Skeletal muscle tissue (tissue), 4 donors: ENCODE results near the gene MIA2. TPM values are rescaled to one million over a fixed set of nuclear protein-coding genes. Genes with fewer than 3 reads are reported as not detected.
"Not testable (repeated sequence)": the region's sequence is repeated elsewhere in the genome, so short reads cannot be mapped to it uniquely, and the experiment has no call there.

Experiments
- H3K27ac ChIP-seq: one replicate; pipeline ENCODE4 v1.7.0; 2013; ENCODE audit warnings: mild to moderate bottlenecking, low read depth, low read length, inconsistent platforms
- H3K27me3 ChIP-seq, 3 donors: one replicate each; pipeline ENCODE4 v1.7.0; 2013; ENCODE audit warnings: low read length in 3 of 3; ENCODE audit not compliant: control insufficient read depth in 3 of 3, insufficient read depth in 3 of 3
- H3K36me3 ChIP-seq, 3 donors: one replicate each; pipeline ENCODE4 v1.7.0; 2013; ENCODE audit warnings: low read length in 3 of 3; ENCODE audit not compliant: control insufficient read depth in 3 of 3, insufficient read depth in 3 of 3
- H3K4me1 ChIP-seq, 3 donors: one replicate each; pipeline ENCODE4 v1.7.0; 2013; ENCODE audit warnings: low read length in 3 of 3, mild to moderate bottlenecking in 3 of 3; ENCODE audit not compliant: control insufficient read depth in 3 of 3, insufficient read depth in 3 of 3
- H3K4me3 ChIP-seq, 3 donors: one replicate each; pipeline ENCODE4 v1.7.0; 2013; ENCODE audit warnings: low read length in 3 of 3
- H3K9ac ChIP-seq, 3 donors: one replicate each; pipeline ENCODE4 v1.7.0; 2013; ENCODE audit warnings: low read length in 3 of 3, mild to moderate bottlenecking in 3 of 3, moderate library complexity in 2 of 3, low read depth in 1 of 3
- H3K9me3 ChIP-seq, 3 donors: one replicate each; pipeline ENCODE4 v1.7.0; 2013; ENCODE audit warnings: low read length in 3 of 3; ENCODE audit not compliant: control insufficient read depth in 3 of 3
- total RNA-seq: library from RNA; depleted of rRNA; stranded (reverse); fragments of >200 nt; gene quantifications from one replicate; pipeline ENCODE4 v1.2.3, GENCODE V29; 2014
- donor health status: Osteomylitis.

Gene MIA2
- total RNA-seq, 1 donor from 2014 or later = 15.7 TPM

DNA sequence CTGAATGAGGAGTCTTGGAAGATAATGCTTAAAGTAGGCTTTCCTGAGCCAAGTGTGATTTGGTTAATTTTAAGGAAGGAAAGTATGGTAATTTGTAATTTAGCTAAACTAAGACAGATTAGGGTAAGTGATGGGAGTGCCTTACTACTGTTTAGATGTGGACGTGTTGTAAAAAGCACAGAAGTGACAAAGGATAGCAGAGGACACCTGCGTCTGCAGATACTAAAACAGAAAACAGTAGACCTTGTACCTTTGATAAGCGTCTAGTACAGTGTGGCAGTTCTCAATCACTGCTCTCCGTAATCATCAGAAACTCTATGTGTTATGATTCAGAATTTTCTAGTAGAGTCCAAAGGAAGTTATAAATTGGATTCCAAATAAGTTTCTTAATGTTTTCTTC lies 58.0 kb downstream of the MIA2 start:
- Histone ChIP-seq H3K9me3 (no peaks in the 10 kb centered on the region), H3K9ac (no peak overlapping the region), H3K27me3 (no peaks in the 10 kb centered on the region), H3K27ac (no peak overlapping the region), H3K36me3 (peaks cover 18 to 33% (median 29%) of the 10 kb centered on the region in 3 donors), H3K4me3 (no peak overlapping the region), H3K4me1 (no peaks in the 10 kb centered on the region)

DNA sequence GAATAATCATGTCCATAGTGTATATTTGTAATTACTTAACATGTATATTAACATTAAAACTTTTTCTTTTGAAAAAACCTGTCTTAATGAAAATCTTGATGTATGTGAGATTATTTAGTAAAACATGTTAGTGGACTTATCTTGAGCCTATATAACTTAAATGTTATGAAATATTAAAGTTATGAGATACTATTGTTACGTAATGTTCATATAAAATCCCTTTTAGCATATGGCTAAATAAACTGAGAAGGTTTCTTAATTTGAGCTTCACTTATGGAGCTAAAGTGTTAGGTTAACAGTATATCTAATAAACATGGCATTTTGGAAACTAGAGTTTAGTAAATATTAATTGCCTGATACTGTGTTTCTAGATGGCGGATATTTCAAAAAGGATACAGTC lies 59.9 kb downstream of the MIA2 start:
- H3K4me3 ChIP-seq = no peak overlapping the region
- no peak overlapping the region for H3K27ac ChIP-seq
- H3K4me1 ChIP-seq = no peaks in the 10 kb centered on the region
- H3K36me3 ChIP-seq = peaks cover 11 to 37% (median 30%) of the 10 kb centered on the region in 3 donors
- H3K9me3 ChIP-seq = no peaks in the 10 kb centered on the region
- no peak overlapping the region for H3K9ac ChIP-seq
- H3K27me3 ChIP-seq = no peaks in the 10 kb centered on the region

- H3K36me3 ChIP-seq = peaks cover 8 to 31% (median 30%) of the 10 kb centered on the region in 3 donors
- not testable (repeated sequence) for H3K4me3 ChIP-seq, H3K4me1 ChIP-seq, H3K27me3 ChIP-seq, H3K9ac ChIP-seq, H3K9me3 ChIP-seq, H3K27ac ChIP-seq
These were observed 66.7 kb downstream of the MIA2 start for GRCh38 chr14:39300389-39300788.

GRCh38 chr14:39302124-39302810 lies 68.6 kb downstream of the MIA2 start:
- Histone ChIP-seq H3K4me3 (no peak overlapping the region), H3K4me1 (no peaks in the 10 kb centered on the region), H3K36me3 (peaks cover 8 to 27% (median 23%) of the 10 kb centered on the region in 3 donors), H3K9ac (no peak overlapping the region), H3K9me3 (no peaks in the 10 kb centered on the region), H3K27me3 (no peaks in the 10 kb centered on the region), H3K27ac (no peak overlapping the region)

- no peak overlapping the region for H3K9ac ChIP-seq
These were observed 69.4 kb downstream of the MIA2 start for GRCh38 chr14:39303115-39303514.

GRCh38 chr14:39307815-39308214 lies 74.1 kb downstream of the MIA2 start:
- Histone ChIP-seq H3K36me3 (peaks cover 0 to 10% (median 8%) of the 10 kb centered on the region in 3 donors), H3K9me3 (no peaks in the 10 kb centered on the region), H3K4me3 (no peak overlapping the region), H3K27ac (no peak overlapping the region), H3K27me3 (no peaks in the 10 kb centered on the region), H3K9ac (no peak overlapping the region), H3K4me1 (no peaks in the 10 kb centered on the region)

More at GRCh38 chr14:39303115-39303514, 69.4 kb downstream of the MIA2 start:
- Histone ChIP-seq H3K4me1 (no peaks in the 10 kb centered on the region), H3K36me3 (peaks cover 8 to 27% (median 15%) of the 10 kb centered on the region in 3 donors), H3K4me3 (no peak overlapping the region), H3K9me3 (no peaks in the 10 kb centered on the region), H3K27me3 (no peaks in the 10 kb centered on the region), H3K27ac (no peak overlapping the region)

GRCh38 chr14:39310051-39310450 lies 76.3 kb downstream of the MIA2 start:
- no peak overlapping the region for H3K9ac ChIP-seq
- no peaks in the 10 kb centered on the region for H3K27me3 ChIP-seq
- no peaks in the 10 kb centered on the region for H3K9me3 ChIP-seq
- H3K4me1 ChIP-seq = no peaks in the 10 kb centered on the region
- H3K4me3 ChIP-seq = no peak overlapping the region
- H3K36me3 ChIP-seq = peaks cover 0 to 13% (median 10%) of the 10 kb centered on the region in 3 donors
- no peak overlapping the region for H3K27ac ChIP-seq

- no peak overlapping the region for H3K9ac ChIP-seq
- H3K27ac ChIP-seq = no peak overlapping the region
- no peak overlapping the region for H3K4me3 ChIP-seq
- H3K36me3 ChIP-seq = peaks cover 15 to 35% (median 26%) of the 10 kb centered on the region in 3 donors
- H3K4me1 ChIP-seq = no peaks in the 10 kb centered on the region
- no peaks in the 10 kb centered on the region for H3K27me3 ChIP-seq
- no peaks in the 10 kb centered on the region for H3K9me3 ChIP-seq
These were observed 82.2 kb downstream of the MIA2 start for GRCh38 chr14:39315859-39316444.

GRCh38 chr14:39316830-39317553 lies 83.3 kb downstream of the MIA2 start:
- peaks cover 15 to 35% (median 26%) of the 10 kb centered on the region in 3 donors for H3K36me3 ChIP-seq
- no peaks in the 10 kb centered on the region for H3K4me1 ChIP-seq
- no peak overlapping the region for H3K9ac ChIP-seq
- H3K27me3 ChIP-seq = no peaks in the 10 kb centered on the region
- no peak overlapping the region for H3K4me3 ChIP-seq
- H3K9me3 ChIP-seq = no peaks in the 10 kb centered on the region
- no peak overlapping the region for H3K27ac ChIP-seq

DNA sequence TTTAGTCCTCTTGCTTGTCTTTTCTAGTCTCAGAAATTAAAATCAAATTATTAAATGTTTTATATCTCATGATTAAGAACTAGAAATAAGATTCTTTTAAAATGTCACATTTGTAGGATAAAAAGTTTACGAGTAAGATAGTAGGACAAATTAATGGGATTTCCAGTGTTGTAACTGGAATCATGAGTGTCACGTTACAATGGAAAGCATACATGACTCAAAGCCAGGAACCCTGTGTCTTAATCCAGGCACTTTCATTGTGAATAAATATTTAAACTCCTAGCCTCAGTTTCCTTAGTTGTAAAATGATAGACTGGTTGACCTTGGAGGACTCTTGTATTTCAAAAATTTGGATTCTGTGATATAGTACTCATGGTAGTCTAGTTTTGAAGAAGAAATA lies 84.9 kb downstream of the MIA2 start:
- H3K27ac ChIP-seq = no peak overlapping the region
- no peaks in the 10 kb centered on the region for H3K4me1 ChIP-seq
- H3K36me3 ChIP-seq = peaks cover 21 to 43% (median 26%) of the 10 kb centered on the region in 3 donors
- H3K9me3 ChIP-seq = no peaks in the 10 kb centered on the region
- H3K27me3 ChIP-seq = no peaks in the 10 kb centered on the region
- no peak overlapping the region for H3K9ac ChIP-seq
- no peak overlapping the region for H3K4me3 ChIP-seq
